Endothelial cell of umbilical vein (primary cell): ENCODE measurements around the gene RFESD.

ENCODE experiments used
- CTCF ChIP-seq, 2 donors: IDR thresholded peaks; 1 replicate in 1 of 2; 2 replicates in 1 of 2; pipeline ENCODE4 v1.5.1; 2011; ENCODE audit warnings: low read length in 2 of 2, mild to moderate bottlenecking in 2 of 2, moderate library complexity in 2 of 2, control low read depth in 1 of 2, inconsistent platforms in 1 of 2, low read depth in 1 of 2; ENCODE audit not compliant: insufficient read depth in 1 of 2; ENCODE audit errors: extremely low read depth in 1 of 2
- EZH2 ChIP-seq: IDR thresholded peaks from 2 replicates; pipeline ENCODE4 v1.6.1; 2012; ENCODE audit warnings: borderline replicate concordance, low read depth, mild to moderate bottlenecking, moderate library complexity, low read length, inconsistent platforms; ENCODE audit not compliant: severe bottlenecking
- JUN ChIP-seq: IDR thresholded peaks from 2 replicates; pipeline ENCODE4 v1.6.1; 2011; ENCODE audit warnings: borderline replicate concordance, low read depth; ENCODE audit not compliant: insufficient read length, insufficient read depth
- MAX ChIP-seq: IDR thresholded peaks from 2 replicates; pipeline ENCODE4 v1.6.1; 2011; ENCODE audit not compliant: insufficient read depth, insufficient read length
- MYC ChIP-seq: IDR thresholded peaks from one replicate; pipeline ENCODE4 v1.6.1; 2011; ENCODE audit warnings: mild to moderate bottlenecking, low read depth, low read length
- POLR2A ChIP-seq: IDR thresholded peaks from 2 replicates; pipeline ENCODE4 v1.6.1; 2012; ENCODE audit warnings: low read depth, mild to moderate bottlenecking, control low read depth, low read length

- TF ChIP-seq CTCF (IDR thresholded peaks at IDR 0.05; ENCODE audit: extremely low read depth in 1 of 2, insufficient read depth in 1 of 2, low read depth in 1 of 2, low read length in 2 of 2), result no peak
- no peak for TF ChIP-seq POLR2A
- TF ChIP-seq MYC, result no peak
- TF ChIP-seq EZH2, result no peak
- TF ChIP-seq JUN, result no peak
- no peak for TF ChIP-seq MAX
Observed at GRCh38 chr5:95617057-95617456, 29.5 kb upstream of the RFESD start.
